Stimulated activated CD8-positive, alpha-beta memory T cell treated with anti-CD3 and anti-CD28 coated beads, Interleukin-12 subunit alpha, Interleukin-12 subunit beta, amount 100 ng/mL, for 24 hours (primary cell): ENCODE measurements around the gene CD80.
A peak's percentile ranks its signal among the peaks of the same experiment; 100 is the strongest.

Experiments
- DNase-seq: peaks from one replicate; pipeline ENCODE4 v3.0.0-alpha.2; 2020; ENCODE audit errors: extremely low read depth

Gene CD80

DNA sequence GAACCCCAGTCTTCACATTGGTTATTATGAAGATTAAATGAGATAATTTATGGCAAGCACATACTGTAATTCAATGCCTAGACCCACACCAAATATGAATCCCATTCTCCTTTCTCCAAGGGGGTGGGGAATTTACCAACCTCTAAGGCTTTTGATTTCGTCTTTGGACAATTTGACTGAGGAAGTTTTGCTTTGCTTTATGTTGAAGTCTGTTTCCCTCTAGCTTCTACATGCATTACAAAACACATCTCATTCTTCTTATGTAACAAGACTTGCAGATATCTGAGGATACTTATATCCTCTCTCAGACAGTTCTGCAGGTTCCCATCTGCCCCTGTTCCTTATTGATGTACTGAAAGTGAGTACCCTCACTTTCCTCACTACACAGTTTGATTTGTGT is 12.2 kb downstream of the CD80 start:
- DNase-seq, result no peak

DNA sequence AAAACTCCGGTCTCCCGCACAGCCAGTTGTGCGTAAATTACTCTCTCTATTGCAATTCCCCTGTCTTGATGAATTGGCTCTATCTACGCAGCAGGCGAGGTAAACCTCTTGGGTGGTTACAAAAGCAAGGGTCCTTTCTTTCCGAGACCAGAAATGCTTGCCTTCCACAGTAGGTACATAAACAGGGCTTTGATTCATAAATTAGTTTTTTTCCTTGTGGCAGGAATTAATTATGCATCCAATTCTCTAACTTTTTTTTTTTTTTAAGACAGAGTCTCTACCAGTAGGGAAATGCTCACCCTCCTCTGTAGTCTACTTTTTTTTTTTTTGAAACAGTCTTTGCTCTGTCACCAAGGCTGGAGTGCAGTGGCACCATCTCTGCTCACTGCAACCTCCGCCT is 16.3 kb downstream of the CD80 start:
- no peak for DNase-seq

- no peak for DNase-seq
These were observed 17.1 kb downstream of the CD80 start for GRCh38 chr3:119542168-119542767.

DNA sequence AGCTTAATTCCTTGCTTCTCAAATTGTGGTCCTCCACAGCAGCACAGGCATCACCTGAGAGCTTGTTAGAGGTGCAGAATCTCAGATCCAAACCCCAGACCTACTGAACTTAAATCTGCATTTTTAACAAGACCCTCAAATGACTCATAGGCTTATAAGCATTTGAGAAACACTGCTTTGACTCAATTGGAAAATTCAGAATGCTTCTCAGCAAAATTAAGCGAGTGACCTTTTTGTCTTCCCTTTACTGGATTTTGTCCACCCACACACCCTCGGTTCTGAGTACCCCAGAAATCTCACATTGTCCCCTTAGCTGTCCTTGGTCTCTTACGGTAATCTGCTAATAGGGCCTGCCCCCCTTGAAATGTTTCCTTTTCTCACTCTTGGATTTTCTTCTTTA is 17.9 kb downstream of the CD80 start:
- no peak for DNase-seq

- no peak for DNase-seq
These were observed 20.6 kb downstream of the CD80 start for GRCh38 chr3:119538772-119539171.

DNA sequence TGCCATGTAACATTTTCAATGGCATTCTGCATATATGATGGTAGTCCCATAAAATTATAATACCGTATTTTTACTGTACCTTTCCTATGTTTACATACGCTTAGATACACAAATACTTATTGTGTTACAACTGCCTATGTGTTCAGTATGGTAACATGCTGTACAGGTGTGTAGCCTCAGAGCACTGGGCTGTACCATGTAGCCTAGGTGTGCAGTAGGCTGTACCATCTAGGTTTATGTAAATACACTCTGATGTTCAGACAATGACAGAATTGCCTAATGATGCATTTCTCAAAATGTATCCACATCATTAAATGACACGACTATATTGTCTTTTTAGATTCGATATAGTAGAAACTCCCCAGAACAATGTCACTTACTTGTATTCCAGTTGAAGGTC is 22.7 kb downstream of the CD80 start:
- DNase-seq, result no peak

DNA sequence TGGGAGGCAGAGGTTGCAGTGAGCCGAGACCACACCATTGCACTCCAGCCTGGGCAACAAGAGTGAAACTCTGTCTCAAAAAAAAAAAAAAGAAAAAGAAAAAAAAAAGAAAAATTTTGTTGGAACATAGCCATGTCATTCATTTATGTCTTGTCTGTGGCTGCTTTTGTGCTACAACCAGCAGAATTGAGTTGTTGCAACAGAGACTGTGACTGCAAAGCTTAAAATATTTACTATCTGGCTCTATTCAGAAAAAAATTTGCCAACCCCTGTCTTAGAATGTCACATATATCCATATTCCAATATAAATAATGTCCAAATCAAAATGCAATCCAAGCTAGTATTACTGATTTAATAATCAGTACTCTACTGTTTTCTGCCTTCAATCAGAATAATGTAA is 25.1 kb downstream of the CD80 start:
- no peak for DNase-seq

DNA sequence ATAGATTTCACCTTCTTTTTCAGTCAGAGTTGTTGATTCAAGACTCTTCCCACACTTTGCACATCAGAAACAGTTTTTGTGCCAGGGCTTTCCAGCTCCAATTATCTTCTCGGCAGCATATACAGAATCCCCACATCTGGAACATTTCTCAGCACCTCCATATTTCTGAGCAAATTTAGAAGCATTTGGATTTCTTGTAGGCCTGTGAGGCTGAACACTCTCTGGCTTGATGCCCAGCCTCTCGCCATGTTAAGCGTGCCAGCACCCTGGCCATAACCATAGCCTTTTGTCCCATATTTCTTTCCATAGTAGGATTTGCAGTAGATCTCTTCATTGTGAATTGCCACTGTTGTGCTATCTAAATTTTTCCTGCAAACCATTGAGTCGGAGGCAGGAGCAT is 28.3 kb downstream of the CD80 start:
- no peak for DNase-seq

DNA sequence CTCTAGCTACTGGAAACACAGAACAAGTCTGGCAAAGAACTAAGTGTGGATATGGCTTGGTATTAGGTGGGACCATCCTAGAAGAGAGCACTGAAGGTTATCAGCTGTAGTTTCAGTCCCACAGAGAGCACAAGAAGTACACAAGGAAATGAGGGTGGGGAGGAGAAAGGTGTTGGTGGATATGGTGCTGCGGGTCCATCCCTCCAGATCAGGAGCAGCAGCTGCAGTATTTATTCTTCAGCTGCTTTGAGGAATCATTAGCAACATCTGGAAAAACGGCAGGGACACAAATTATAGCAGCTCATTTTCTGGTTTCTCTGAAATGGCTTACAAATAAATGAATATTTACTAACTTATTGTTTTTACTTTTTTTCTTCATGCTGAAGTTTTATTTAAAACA is 29.0 kb downstream of the CD80 start:
- DNase-seq, result no peak

GRCh38 chr3:119529883-119530282 is 29.5 kb downstream of the CD80 start:
- no peak for DNase-seq

DNA sequence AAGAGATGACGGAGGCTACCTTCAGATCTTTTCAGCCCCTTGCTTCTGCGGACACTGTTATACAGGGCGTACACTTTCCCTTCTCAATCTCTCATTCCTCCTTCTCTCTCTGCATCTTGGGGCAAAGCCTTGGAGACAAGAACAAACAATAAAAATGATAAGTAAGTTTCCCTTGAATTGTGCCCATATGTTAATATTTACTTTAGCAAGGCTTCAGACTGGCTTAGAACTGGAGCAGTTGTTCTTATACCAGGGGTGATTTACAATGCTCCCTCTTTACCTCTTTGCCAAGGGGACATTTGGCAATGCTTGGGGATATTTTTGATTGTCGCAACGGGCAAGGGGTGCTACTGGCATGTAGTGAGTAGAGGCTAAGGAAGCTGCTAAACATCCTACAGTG is 31.7 kb downstream of the CD80 start:
- DNase-seq, result no peak

DNA sequence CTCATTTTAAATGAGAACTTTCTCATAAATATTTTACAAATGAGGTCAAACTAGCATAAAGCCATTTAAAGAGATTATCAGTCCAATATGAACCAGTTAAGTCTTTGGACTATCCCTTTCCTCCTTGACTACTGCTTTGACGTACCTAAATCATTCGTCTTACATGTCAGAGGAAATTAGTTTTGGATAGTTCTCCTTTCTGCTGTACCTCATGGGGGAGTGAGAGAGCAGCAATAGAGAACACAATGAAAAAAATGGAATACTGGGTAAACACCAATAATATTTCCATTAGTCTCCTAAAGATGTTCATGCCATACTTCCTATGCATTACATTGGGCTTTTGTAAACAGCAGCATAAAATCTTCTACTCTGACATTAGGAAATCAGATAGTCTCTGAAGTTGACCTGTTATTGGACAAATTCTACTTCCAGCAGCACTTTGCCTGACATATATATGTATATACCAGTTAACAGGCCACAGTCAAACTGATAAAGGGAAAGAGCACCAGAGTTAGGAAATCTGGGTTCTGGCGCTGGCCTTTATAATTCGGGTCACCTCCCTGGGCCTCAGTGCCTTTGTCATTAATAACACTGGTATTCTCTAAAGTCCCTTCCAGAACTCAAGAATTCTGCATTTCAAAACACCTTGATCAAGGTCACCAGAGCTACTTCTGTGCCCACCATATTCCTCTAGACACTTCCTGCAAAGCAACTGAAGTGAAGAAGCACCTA is 34.3 kb downstream of the CD80 start:
- no peak for DNase-seq

DNA sequence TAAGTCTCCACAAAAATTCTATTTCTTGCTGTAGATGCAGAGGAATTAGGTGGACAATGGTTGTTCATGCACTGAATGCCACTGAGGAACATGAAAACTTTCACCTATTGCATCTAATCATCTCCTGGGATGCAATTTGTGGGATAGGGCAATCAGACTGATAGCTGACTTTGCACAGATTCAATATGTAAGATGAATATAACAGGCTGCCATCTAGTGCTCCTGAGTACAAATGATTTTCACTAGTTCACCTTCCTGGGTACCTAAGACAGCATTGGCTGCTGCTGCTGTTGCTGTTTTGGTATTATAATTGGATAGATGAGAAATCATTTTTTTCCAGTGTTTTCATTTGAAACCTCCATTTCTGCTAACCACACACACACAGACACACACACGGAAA is 41.4 kb downstream of the CD80 start:
- DNase-seq, result no peak

GRCh38 chr3:119517112-119517511 is 42.3 kb downstream of the CD80 start:
- DNase-seq, result no peak

GRCh38 chr3:119514637-119515036 is 44.8 kb downstream of the CD80 start:
- DNase-seq, result no peak

GRCh38 chr3:119510690-119511089 is 48.7 kb downstream of the CD80 start:
- DNase-seq, result no peak

DNA sequence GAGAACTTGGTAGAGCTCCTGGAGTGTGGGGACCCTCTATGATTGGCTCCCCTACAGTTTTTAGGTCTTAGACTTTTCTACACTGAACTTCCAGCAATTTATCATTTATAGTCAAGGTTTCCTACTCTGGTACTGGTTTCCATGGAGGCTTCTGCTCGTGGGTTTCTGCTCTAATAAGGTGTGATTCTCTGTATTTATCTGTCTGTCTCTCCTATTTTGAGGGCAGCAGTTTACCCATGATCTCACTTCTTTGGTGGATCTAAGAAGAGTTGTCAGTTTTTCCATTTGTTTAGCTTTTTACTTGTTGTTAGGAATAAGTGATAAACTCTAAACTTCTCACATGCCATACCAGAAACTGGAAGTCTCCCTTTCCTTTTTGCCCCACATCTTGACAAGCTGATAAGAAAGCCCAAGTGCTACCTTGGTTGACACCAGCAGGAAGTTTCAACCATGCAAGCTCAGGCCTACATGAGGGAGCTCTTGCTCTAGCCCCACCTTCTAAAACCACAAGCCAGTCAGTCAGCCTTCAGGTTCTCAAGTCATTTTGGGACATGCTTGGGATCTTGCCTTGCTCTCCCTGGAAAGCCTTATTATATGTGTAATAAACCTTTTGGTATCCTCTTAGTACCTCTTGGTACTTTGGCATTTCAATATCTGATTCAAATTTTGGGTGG is 51.1 kb downstream of the CD80 start:
- DNase-seq, result no peak

GRCh38 chr3:119507404-119507803 is 52.0 kb downstream of the CD80 start:
- DNase-seq, result no peak

DNA sequence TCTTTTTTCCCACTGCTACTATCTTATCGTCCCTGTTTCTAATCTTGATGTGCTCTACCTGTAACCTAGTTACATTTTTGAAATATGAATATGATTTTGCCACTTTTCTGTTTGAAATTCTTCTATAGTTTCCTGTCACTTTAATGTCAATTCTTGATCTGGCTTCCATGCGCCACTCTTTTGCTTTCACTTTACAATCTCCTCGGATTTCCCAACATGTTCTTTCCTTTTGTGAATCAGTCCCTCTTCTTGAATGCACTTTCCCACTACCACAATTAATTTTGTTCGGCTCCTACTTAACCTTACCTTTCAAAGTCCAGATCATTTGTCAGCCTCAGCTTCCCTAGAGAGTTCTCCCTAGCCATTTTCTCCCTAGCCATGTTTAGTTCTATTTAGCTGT is 52.8 kb downstream of the CD80 start:
- DNase-seq, result no peak

DNA sequence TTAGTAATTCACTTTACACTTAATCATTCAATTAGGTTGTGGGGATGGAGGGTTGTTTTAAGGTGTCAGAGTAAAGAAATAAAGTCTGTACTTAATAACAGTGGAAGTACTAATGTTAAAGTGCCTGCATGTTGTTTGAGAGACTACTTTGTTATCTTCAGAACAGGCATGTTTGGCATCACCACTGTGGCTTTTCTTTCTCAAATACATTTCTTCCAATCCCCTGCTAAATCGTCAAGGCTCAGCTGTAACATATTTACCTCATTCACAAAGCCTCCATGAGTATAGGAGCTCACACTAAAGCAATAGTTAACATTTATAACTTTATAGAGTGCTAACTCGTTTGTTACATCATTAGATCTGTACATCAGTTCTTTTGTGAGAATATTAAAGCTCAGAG is 58.5 kb downstream of the CD80 start:
- no peak for DNase-seq

DNA sequence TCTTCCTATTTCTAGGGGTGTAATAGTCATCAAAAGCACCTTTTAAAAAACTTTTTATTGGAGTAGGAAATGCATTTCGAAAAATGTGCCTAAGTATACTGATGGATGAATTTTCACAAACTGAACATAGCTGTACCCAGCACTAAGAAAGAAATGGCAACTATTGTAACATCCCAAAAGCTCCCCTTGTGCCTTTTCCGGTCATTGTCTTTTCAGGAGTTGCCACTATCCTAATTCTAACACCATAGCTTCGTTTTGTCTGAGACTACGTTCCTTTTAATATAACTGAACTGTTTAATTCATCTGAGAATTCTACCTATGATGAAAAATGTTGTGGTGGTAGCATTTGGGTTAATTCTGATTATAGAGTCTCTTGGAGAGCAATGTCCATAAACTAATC is 59.1 kb downstream of the CD80 start:
- no peak for DNase-seq

DNA sequence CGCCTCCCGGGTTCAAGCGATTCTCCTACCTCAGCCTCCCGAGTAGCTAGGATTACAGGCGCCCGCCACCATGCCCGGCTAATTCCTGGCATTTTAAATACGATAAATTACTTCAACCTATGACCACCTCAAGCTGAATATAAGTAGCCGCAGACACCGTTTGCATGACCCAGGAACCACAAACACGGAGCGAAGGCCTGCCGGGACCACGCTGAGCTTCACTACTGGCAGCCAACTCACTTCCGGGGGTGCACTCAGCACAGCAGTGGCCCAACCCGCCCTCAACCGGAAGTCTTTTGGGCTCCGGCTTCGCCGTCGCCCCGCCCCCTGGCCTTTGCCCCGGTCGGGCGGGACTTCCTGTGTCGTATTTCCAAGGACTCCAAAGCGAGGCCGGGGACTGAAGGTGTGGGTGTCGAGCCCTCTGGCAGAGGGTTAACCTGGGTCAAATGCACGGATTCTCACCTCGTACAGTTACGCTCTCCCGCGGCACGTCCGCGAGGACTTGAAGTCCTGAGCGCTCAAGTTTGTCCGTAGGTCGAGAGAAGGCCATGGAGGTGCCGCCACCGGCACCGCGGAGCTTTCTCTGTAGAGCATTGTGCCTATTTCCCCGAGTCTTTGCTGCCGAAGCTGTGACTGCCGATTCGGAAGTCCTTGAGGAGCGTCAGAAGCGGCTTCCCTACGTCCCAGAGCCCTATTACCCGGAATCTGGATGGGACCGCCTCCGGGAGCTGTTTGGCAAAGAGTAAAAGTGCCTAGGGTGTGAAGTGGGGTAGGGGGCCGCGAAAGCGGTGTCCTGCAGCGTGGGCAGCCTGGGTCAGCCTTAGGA is 61.0 kb downstream of the CD80 start, which contains the start of gene TIMMDC1:
Gene TIMMDC1, plus strand, starts transcription at position 362 of the 826 bp plus-strand sequence. Its CDS starts 187 bp downstream, at position 549.
- peak; percentile 94 for DNase-seq
